Ovary (tissue), 3 donors: ENCODE results near the gene NIT1.

Source experiments
- EP300 ChIP-seq: sonication (generic); formaldehyde crosslinking; IDR thresholded peaks from one replicate; pipeline ENCODE4 v1.6.1; 2017; ENCODE audit warnings: antibody characterized with exemption
- POLR2A ChIP-seq: fragments of 450-650 bp; IDR thresholded peaks from one replicate; pipeline ENCODE4 v1.6.1; 2017; ENCODE audit warnings: antibody characterized with exemption, mild to moderate bottlenecking, moderate library complexity
- TF ChIP-seq, protein P1 (sequence below), 3 donors: fragments of 450-650 bp in 2 of 3; fragments of 200-600 bp in 1 of 3; IDR thresholded peaks; one replicate each; pipeline versions ENCODE4 v1.5.1 to v1.8.0; 2016 to 2022; ENCODE audit warnings: antibody characterized with exemption in 3 of 3, mild to moderate bottlenecking in 1 of 3
- donor health status: DM: no; HTN: no; CAD: no.

DNA sequence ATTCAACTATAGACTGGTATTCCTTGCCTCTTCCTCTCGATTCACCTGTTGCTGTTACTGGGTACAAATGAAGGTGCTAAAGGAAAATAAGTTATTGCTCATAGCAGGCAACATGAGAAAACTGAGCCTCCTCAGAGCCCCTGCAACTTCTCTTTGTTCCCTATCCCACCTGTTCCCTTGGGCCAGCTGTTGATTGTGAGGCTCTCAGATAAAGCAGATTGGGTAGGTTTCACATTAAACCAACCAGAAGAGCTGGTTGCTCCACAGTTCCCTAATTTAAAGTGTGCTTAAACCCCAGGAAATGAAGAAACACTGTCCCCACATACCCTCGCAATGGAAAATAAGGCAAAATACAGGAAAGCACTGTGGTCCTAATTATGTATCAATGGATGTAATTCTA lies 9.7 kb downstream of the NIT1 start:
- no peak for TF ChIP-seq EP300
- TF ChIP-seq, protein P1, sequence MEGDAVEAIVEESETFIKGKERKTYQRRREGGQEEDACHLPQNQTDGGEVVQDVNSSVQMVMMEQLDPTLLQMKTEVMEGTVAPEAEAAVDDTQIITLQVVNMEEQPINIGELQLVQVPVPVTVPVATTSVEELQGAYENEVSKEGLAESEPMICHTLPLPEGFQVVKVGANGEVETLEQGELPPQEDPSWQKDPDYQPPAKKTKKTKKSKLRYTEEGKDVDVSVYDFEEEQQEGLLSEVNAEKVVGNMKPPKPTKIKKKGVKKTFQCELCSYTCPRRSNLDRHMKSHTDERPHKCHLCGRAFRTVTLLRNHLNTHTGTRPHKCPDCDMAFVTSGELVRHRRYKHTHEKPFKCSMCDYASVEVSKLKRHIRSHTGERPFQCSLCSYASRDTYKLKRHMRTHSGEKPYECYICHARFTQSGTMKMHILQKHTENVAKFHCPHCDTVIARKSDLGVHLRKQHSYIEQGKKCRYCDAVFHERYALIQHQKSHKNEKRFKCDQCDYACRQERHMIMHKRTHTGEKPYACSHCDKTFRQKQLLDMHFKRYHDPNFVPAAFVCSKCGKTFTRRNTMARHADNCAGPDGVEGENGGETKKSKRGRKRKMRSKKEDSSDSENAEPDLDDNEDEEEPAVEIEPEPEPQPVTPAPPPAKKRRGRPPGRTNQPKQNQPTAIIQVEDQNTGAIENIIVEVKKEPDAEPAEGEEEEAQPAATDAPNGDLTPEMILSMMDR (IDR thresholded peaks at IDR 0.05), result no peak
- TF ChIP-seq POLR2A, result no peak
